HG03039 (cell line): ENCODE data around the gene HMGB1.

Experiments used
- ATAC-seq: cut with Tn5 transposase; IDR thresholded peaks from one replicate; pipeline ENCODE4 v1.9.1; 2021; ENCODE audit warnings: mild to moderate bottlenecking, moderate library complexity; ENCODE audit not compliant: unreplicated experiment

HMGB1 gene

GRCh38 chr13:30465593-30466357, at the start of gene HMGB1:
TSS of gene HMGB1 (minus strand) at chr13:30465936. CDS start at chr13:30463680, 2,256 bp downstream.
- ATAC-seq, result peak; percentile 86

- ATAC-seq, result no peak
Observed at GRCh38 chr13:30510811-30511371, 45.2 kb upstream of the HMGB1 start.

DNA sequence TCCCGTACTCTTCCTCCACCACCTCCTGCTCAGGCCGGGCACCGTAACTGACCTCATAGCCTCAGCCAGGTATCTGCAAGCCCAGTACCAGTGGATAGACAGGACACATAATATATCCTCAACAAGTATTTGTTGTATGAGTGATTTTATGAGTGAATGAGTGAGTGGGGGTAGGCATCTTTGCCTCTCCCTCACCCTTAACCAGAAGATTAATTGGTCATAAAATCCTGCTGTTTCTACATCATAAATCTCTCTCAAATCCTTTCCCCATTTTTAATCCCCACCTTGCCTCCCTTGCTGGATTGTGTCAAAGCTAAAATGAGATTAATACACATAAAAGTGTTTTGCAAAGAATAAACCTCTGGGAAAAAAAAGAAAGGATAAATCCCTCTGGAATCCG, 44.4 kb upstream of the HMGB1 start:
- no peak for ATAC-seq

DNA sequence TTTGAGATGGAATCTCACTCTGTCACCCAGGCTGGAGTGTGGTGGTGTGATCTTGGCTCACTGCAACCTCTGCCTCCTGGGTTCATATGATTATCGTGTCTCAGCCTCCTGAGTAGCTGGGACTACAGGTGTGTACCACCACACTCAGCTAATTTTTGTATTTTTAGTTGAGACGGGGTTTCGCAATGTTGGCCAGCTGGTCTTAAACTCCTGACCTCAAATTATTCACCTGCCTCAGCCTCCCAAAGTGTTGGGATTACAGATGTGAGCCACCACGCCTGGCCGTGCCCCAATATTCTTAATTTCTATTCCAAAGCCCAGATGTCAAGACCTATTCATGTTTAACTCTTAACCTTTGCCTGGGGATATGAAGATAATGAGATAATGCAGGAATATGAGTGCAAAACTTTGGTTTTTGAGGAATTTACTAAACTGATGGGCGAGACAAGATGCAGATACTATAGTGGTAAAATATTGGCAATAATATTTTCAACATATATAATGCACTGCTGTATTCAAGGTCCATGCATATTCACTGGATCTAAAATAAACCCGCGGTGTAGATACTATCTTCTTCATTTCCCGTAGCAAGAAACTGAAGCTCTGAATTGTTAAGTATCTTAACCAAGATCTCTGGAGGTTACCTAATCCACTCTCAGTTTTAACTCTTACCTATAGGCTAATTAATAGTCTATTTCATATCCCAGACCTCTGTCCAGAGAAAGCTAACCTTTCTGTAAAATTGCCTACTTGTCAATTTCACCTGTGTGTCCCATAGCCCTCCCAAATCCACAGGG, 43.7 kb upstream of the HMGB1 start:
- no peak for ATAC-seq

DNA sequence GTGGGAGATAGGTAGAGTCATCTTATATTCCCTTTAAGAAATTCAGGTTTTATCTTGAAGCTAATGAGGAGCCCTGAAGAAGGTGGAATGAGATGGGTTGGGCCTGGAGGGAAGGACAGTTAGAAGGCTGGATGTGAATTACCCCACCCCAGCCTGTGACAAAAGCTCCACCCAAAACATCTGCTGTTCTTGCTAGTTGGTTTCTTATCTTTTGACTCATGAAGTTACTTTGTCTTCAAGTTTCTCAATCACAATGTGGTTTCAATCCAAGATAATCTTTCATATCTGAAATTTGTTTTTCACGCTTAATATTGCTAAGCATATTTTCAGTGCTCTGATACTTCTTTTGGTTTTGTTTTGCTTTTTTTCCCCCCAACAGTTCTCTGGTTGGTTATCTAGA, 38.3 kb upstream of the HMGB1 start:
- ATAC-seq, result no peak

GRCh38 chr13:30502237-30502636, 36.5 kb upstream of the HMGB1 start:
- ATAC-seq, result no peak

DNA sequence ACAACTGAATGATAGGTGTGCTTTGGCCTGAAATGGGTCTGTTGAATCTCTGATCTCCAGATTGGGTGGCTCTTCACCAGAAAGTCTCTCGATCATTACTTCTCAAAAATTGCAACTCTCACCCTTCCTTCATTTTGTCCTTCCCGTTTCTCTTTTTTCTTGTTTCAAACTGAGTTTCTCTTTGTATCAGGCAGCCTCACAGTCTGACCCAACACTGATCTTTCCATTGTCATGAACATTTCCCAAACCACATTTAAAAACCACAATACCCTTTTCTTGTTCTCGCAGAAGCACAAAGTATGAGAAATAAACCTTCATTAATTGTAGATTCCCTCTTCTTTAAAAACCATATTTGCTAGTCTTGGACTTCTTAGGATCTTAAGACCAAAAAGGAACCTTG, 33.6 kb upstream of the HMGB1 start:
- ATAC-seq, result no peak

DNA sequence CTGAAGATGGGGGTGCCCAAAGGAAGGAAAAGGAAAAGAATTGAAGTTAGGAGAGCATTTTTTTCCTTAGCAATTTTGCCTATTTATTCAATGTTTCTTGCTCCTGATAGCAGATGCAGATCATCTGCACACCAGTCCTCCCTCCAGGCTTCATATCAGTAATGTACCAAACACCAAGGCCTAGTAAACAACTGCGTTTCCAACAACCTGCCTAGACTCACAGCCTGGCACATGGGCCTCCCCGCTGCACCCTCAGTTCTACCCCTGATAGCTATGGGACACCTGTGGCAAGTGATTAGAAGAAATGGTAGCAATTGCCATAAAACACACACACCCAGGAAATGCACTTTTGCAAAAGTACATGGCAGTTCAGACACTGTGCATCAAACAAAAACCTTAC, 30.4 kb upstream of the HMGB1 start:
- ATAC-seq, result no peak

DNA sequence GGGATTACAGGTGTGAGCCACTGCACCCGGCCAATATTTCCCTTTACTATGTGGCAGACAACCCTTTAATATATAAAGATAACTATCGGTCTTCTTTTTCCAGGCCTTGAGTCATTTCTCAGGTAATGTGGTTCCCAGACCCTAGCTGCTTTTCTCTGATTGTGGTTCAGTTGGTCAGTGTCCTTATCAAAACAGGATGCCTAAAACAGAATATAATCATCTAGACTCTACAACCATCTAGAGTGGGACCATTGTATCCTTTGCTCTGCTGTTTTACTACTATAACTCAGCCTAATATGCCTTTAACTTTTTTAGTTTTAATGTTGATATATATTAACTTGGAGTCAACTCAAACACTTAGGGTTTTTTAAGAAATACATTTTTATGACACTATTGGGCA, 30.0 kb upstream of the HMGB1 start:
- ATAC-seq, result no peak

- no peak for ATAC-seq
Observed at GRCh38 chr13:30493658-30494381, 28.1 kb upstream of the HMGB1 start.

- no peak for ATAC-seq
Observed at GRCh38 chr13:30487075-30487470, 21.3 kb upstream of the HMGB1 start.

GRCh38 chr13:30486230-30487074, 20.7 kb upstream of the HMGB1 start:
- ATAC-seq, result no peak

- ATAC-seq, result no peak
Observed at GRCh38 chr13:30481241-30481760, 15.6 kb upstream of the HMGB1 start.

- no peak for ATAC-seq
Observed at GRCh38 chr13:30480292-30480950, 14.7 kb upstream of the HMGB1 start.

GRCh38 chr13:30479883-30480219, 14.1 kb upstream of the HMGB1 start:
- ATAC-seq, result no peak

DNA sequence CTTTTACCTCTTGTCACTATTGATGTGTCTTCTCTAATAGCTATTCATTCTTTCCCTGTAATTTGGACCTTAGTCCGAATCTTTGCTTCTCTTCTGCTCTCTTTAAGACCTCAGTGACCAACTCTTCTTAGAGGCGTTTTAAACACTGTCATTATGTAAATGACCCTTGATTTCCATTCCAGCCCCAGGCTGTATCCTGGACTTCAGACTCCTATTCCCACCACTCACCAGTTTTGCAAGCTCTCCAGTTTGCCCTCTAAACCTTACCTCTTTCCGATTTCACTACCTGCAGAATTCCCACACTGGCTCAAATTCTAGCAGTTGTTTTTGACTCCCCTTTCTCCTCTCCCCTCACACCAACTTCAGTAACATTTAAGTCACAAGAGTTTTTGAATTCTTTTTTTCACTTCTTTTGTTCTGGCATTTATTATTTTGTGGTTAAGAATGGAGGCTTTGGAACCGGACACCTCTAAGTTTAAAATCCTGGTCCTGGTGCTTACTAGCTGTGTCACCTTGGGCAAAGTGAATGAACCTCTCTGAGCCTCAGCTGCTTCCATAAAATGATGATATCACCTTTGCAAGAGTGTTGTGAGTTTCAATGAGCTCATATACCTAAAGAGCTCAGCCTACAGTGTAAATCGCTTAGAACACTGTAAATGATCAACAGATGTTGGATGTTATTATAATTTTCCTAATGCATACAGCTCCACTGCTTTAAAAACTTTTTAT, 13.6 kb upstream of the HMGB1 start:
- ATAC-seq, result no peak

- ATAC-seq, result peak; percentile 84
Observed at GRCh38 chr13:30477346-30478195, 11.8 kb upstream of the HMGB1 start.

DNA sequence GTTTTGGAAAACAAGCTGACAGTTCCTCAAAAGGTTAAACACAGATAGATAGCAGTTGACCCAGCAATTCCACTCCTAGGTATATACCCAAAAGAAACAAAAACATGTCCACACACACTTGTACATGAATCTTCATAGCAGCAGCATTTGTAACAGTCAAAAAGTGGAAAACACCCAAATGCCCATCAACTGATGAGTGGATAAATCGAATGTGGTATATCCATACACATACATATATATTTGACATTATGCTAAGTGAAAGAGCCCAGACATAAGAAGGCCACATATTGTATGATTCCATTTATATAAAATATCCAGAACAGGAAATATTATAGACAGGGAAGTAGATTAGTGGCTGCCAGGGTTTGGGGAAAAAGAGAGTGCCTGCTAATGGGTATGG, 7.9 kb upstream of the HMGB1 start:
- ATAC-seq, result no peak
